Breast epithelium (tissue), 4 donors: ENCODE measurements around the gene TCTN1. TPM values are rescaled to one million over a fixed set of nuclear protein-coding genes. Genes with fewer than 3 reads are reported as not detected.
"Not testable (repeated sequence)": the region's sequence is repeated elsewhere in the genome, so short reads cannot be mapped to it uniquely, and the experiment has no call there.

Source experiments
- DNase-seq, 2 donors: peaks; one replicate each; pipeline ENCODE4 v3.0.0-alpha.2; 2019; ENCODE audit warnings: low spot score in 2 of 2
- H3K27ac ChIP-seq, 2 donors: fragments of 200-600 bp; sonication (generic) in 1 of 2; one replicate each; pipeline ENCODE4 v1.5.1; 2016 to 2019; ENCODE audit warnings: mild to moderate bottlenecking in 1 of 2
- H3K27me3 ChIP-seq, 2 donors: fragments of 200-600 bp; sonication (generic) in 1 of 2; one replicate each; pipeline versions ENCODE4 v1.5.1 to v1.6.0; 2017 to 2019; ENCODE audit warnings: control low read depth in 1 of 2, mild to moderate bottlenecking in 1 of 2
- H3K36me3 ChIP-seq: fragments of 200-600 bp; one replicate; pipeline ENCODE4 v1.5.1; 2019
- H3K4me1 ChIP-seq, 2 donors: fragments of 200-600 bp; sonication (generic); one replicate each; pipeline ENCODE4 v1.5.1; 2016 to 2019; ENCODE audit warnings: control low read depth in 1 of 2
- H3K4me3 ChIP-seq, 3 donors: fragments of 200-600 bp; sonication (generic); 1 replicate in 2 of 3; 2 replicates in 1 of 3; pipeline ENCODE4 v1.5.1; 2016 to 2019; ENCODE audit warnings: mild to moderate bottlenecking in 3 of 3, moderate library complexity in 2 of 3
- H3K9me3 ChIP-seq, 2 donors: fragments of 200-600 bp; sonication (generic) in 1 of 2; one replicate each; pipeline ENCODE4 v1.5.1; 2016 to 2019; ENCODE audit warnings: control low read depth in 1 of 2
- CTCF ChIP-seq, 3 donors: fragments of 450-650 bp; IDR thresholded peaks; one replicate each; pipeline ENCODE4 v1.5.1; 2016 to 2017; ENCODE audit warnings: antibody characterized with exemption in 3 of 3, mild to moderate bottlenecking in 3 of 3, moderate library complexity in 3 of 3
- POLR2A ChIP-seq: fragments of 450-650 bp; IDR thresholded peaks from one replicate; pipeline ENCODE4 v1.6.1; 2016; ENCODE audit warnings: antibody characterized with exemption, mild to moderate bottlenecking, moderate library complexity
- POLR2AphosphoS5 ChIP-seq, 3 donors: sonication (generic); formaldehyde crosslinking; IDR thresholded peaks; one replicate each; pipeline ENCODE4 v1.6.1; 2017; ENCODE audit warnings: antibody characterized with exemption in 3 of 3
- intact Hi-C: fragments of 100-400 bp; cut with DNase I; formaldehyde crosslinking; loops from one replicate; pipeline ENCODE4 v1.15.1; 2023; ENCODE audit warnings: low total_unique reads
- total RNA-seq, 3 donors: library from RNA; depleted of rRNA; stranded (reverse); fragments of >200 nt; gene quantifications; one replicate each; pipeline ENCODE4 v1.1.0, GENCODE V29; 2016

The TCTN1 gene
- total RNA-seq, 3 donors from 2014 or later, result 43.0 to 76.0 (median 56.3) TPM

GRCh38 chr12:110640275-110641025, 26.5 kb downstream of the TCTN1 start:
- Histone ChIP-seq H3K36me3 (no peaks in the 10 kb centered on the region), H3K9me3 (no peaks in the 10 kb centered on the region), H3K27ac (no peak overlapping the region), H3K27me3 (no peaks in the 10 kb centered on the region), H3K4me3 (no peak overlapping the region), H3K4me1 (no peaks in the 10 kb centered on the region)
- no peak for TF ChIP-seq POLR2AphosphoS5 (IDR thresholded peaks at IDR 0.05)
- TF ChIP-seq CTCF (IDR thresholded peaks at IDR 0.05), result no peak
- no peak for TF ChIP-seq POLR2A
- intact Hi-C loops, result no loop called here
- DNase-seq, result no peak

DNA sequence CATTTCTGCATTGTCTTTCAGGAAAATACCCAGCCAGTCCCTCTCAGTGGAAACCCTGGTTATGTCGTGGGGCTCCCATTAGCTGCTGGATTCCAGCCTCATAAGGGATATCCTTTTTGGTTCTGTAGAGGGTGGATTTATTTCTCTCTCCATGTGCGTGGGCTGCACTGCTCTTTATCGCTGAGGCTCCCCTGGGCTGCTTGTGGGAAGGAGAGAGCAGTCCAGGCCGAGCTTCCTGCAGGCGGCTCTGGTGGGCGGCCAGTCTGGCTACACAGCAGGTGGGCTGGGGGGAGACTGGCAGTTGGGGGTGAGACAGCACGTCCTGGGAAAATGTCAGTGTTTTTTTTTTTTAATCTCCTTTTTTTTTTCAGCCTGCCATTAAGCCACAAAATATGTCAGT, 27.6 kb downstream of the TCTN1 start:
- no peak overlapping the region for H3K27ac ChIP-seq
- TF ChIP-seq POLR2AphosphoS5 (IDR thresholded peaks at IDR 0.05) (no peak), CTCF (IDR thresholded peaks at IDR 0.05) (no peak), POLR2A (no peak)
- H3K27me3 ChIP-seq, result no peaks in the 10 kb centered on the region
- no peaks in the 10 kb centered on the region for H3K36me3 ChIP-seq
- H3K9me3 ChIP-seq, result no peaks in the 10 kb centered on the region
- H3K4me3 ChIP-seq, result no peak overlapping the region
- H3K4me1 ChIP-seq, result no peaks in the 10 kb centered on the region
- intact Hi-C loops, result no loop called here
- no peak for DNase-seq

- no peaks in the 10 kb centered on the region for H3K9me3 ChIP-seq
- H3K27me3 ChIP-seq, result no peaks in the 10 kb centered on the region
- no peak overlapping the region for H3K27ac ChIP-seq
- peaks cover 6% of the 10 kb centered on the region for H3K36me3 ChIP-seq
- no peak for DNase-seq
- H3K4me1 ChIP-seq, result no peaks in the 10 kb centered on the region
- no peak overlapping the region for H3K4me3 ChIP-seq
- TF ChIP-seq POLR2AphosphoS5 (IDR thresholded peaks at IDR 0.05) (no peak), POLR2A (no peak), CTCF (IDR thresholded peaks at IDR 0.05) (no peak)
- intact Hi-C loops, result no loop called here
Observed at GRCh38 chr12:110647631-110648040, 33.7 kb downstream of the TCTN1 start.

DNA sequence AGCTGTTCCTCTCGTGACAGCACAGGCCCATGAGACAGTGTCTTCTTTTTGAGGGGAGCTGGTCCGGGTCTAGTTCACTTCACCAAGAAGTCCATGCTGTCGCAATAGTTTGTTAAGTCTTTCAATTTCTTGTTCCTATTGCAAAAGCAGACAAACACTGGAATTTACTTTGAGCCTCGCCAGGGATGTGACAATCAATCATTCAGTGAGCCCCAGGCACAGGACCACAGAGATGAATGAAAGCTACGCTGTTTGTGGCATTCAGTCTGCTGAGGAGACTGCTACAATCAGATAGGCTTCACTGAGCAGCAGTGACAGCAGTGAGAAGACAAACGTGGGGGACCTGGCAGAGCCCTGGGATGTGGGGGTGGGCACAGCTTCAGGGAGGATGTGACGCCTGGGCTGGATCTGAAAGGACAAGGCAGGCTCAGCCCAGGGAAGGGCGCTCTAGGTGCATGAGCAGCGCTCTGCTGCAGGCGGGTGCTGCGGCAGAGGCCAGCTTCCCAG, 35.5 kb downstream of the TCTN1 start:
- no peaks in the 10 kb centered on the region for H3K27me3 ChIP-seq
- H3K36me3 ChIP-seq, result peaks cover 6% of the 10 kb centered on the region
- no peaks in the 10 kb centered on the region for H3K4me1 ChIP-seq
- intact Hi-C loops, result no loop called here
- TF ChIP-seq CTCF (IDR thresholded peaks at IDR 0.05), result no peak
- no peak for TF ChIP-seq POLR2AphosphoS5 (IDR thresholded peaks at IDR 0.05)
- no peak overlapping the region for H3K27ac ChIP-seq
- no peak overlapping the region for H3K4me3 ChIP-seq
- no peaks in the 10 kb centered on the region for H3K9me3 ChIP-seq
- DNase-seq, result no peak

DNA sequence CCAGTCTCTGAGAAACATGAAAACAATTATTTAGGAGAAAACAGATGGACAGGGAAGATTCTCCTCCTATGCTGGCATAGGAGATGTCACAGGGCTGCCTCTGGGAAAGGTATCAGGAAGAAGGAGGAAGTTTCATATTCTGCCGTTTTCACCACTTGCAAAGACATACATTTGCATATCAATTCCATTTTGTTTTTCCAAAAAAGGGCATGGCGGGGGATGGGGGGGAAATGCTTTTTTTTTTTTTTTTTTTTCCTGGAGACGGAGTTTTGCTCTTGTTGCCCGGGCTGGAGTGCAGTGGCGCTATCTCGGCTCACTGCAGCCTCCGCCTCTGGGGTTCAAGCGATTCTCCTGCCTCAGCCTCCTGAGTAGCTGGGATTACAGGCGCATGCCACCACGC, 40.3 kb downstream of the TCTN1 start:
- H3K4me3 ChIP-seq, DNase-seq, intact Hi-C loops, H3K9me3 ChIP-seq, H3K36me3 ChIP-seq, H3K27ac ChIP-seq, H3K27me3 ChIP-seq, H3K4me1 ChIP-seq: not testable (repeated sequence)
